CD4-positive, alpha-beta T cell treated with Interferon alpha-2 for 1 hour (primary cell): ENCODE measurements around the gene TOP1.

ENCODE experiments used
- DNase-seq, 2 donors: peaks; one replicate each; pipeline ENCODE4 v3.0.0-alpha.2; 2020 to 2022

The TOP1 gene

DNA sequence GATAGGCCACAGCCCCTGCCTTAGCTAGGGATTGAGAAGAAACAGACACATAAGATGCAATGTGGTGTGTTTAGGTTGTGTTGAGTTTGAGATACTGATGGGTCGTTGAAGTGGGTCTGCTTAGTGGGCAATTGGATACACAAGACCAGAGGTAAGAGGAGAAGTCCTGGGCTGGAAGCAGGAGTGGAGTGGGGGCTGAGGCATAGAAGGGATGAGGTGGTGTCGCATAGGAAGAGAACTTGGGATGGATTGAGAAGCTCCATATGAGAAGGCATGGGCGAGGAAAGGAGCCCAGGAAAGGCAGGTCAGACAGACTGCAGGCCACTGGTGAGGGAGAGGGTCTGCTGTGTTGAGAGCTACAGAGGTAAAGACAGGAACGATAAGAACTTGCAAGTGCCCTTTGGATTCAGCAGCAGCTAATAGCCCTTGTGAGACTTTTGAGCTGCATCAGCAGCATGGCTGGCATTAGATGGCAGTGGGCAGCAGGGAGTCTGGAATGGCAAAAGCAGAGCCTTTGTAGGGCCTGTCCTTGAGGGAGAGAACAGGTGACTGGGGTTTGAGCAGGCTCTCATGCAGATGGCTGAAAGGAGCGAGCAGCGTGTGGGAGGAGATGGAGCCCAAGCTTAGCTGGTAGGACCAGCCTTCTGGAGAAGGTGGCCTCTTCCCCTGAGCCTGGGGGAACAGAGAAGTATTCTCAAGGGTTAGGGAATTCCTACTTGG, 141.9 kb downstream of the TOP1 start:
- DNase-seq: no peak

DNA sequence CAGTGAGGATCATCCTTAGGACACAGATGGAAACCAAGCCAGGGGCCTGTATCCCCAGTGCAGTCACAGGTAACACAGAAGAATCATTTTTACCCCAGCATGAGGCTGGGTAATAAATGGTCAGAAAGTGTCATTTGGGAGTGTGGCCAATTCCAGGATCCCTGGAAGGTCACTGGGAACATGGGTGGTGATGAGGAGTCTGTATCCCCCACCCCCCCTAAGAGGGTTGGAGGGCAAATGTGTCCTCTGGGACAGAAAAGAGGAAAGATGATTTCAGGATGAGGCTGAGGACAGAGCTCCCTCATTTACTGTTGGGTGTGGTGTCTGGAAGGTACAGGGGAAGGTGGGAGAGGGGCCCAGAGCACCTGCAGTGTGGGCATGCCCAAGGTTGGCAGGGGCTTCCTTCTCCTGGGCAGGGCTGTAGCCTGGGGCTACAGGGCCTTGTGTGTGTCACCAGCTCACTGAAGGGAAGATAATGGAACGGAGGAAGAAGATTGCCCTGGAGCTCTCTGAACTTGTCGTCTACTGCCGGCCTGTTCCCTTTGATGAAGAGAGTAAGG, 143.2 kb downstream of the TOP1 start:
- no peak for DNase-seq

DNA sequence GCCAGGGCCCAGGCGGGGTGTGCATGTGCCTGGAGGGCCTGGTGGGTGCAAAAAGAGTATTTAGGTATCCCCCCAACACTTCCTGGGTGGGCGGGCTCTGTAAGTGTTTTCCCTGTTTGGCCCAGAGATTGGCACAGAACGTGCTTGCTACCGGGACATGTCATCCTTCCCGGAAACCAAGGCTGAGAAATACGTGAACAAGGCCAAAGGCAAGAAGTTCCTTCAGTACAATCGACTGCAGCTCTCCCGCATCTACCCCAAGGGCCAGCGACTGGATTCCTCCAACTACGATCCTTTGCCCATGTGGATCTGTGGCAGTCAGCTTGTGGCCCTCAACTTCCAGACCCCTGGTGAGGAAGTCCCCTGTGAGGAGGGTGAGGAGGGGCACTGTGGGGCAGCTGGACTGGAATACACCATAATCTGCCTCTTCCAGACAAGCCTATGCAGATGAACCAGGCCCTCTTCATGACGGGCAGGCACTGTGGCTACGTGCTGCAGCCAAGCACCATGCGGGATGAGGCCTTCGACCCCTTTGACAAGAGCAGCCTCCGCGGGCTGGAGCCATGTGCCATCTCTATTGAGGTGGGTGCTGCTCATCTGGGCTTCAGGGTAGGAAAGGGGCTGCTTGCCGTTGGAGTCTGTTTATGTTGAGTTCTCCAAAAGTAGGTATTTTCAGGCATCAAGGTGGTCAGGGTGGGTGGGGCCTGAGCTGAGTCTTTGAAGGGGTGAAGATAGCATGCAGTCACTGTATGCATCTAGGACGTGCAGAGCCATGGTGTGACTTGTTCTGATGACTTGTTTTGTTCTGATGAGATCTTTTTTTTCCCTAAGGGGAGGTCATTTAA, 143.9 kb downstream of the TOP1 start:
- DNase-seq: no peak

DNA sequence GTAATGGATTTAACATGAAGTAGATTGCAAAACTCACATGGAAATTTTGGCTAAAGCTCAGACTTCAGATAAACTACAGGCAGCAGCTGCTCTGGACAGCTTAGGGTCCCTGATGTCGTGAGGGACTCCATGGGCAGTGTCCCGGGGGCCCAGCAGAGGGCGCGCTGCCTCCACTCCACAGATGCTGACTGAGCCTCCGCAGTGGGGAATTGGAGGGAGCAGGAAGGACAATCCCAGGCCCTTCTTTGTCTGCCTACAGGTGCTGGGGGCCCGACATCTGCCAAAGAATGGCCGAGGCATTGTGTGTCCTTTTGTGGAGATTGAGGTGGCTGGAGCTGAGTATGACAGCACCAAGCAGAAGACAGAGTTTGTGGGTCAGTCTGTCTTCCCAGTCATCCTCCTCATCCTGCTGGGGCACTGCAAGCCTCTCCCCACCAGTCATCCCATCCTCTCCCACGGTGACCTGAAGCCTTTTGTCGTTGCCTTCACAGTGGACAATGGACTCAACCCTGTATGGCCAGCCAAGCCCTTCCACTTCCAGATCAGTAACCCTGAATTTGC, 144.6 kb downstream of the TOP1 start:
- DNase-seq: peak; percentile 49 to 67

DNA sequence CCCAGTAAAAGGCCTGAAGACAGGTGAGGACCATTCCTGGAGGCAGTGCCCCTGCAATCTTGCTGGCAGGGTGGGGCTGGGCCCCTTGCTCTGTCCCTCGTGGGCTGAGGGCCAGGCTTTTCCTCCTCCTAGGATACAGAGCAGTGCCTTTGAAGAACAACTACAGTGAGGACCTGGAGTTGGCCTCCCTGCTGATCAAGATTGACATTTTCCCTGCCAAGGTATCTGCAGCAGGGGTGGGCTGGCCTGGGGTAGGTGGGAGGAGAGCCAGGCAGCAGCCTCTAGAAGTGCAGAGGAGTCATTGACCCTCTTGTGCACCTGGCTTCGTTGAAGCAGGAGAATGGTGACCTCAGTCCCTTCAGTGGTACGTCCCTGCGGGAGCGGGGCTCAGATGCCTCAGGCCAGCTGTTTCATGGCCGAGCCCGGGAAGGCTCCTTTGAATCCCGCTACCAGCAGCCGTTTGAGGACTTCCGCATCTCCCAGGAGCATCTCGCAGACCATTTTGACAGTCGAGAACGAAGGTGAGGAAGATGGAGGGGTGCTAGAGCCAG, 145.2 kb downstream of the TOP1 start:
- no peak for DNase-seq
